GM18520 (cell line): ENCODE results near the gene SUSD3.

Source experiments
- ATAC-seq: cut with Tn5 transposase; IDR thresholded peaks from one replicate; pipeline ENCODE4 v1.9.1; 2021; ENCODE audit not compliant: unreplicated experiment

SUSD3 gene

DNA sequence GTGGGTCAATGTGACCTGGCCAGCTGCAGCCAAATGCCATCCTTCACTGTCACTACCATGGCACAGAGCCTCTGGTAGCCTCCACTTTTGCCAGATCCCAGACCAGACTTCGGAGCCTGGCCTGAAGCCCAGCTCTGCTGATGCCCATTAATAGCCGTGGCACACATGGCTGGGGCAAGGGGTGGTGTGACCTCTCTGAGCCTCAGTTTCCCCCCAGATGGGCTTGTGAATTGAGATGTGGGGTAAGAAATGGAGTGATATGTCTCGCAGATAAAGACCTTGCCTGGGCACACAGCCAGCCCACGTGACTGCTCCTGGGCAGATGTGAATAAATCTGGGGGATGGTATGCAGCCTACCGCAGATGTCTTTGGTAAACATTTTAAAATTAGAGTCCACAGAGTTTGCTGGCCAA is 13.9 kb downstream of the SUSD3 start:
- no peak for ATAC-seq

DNA sequence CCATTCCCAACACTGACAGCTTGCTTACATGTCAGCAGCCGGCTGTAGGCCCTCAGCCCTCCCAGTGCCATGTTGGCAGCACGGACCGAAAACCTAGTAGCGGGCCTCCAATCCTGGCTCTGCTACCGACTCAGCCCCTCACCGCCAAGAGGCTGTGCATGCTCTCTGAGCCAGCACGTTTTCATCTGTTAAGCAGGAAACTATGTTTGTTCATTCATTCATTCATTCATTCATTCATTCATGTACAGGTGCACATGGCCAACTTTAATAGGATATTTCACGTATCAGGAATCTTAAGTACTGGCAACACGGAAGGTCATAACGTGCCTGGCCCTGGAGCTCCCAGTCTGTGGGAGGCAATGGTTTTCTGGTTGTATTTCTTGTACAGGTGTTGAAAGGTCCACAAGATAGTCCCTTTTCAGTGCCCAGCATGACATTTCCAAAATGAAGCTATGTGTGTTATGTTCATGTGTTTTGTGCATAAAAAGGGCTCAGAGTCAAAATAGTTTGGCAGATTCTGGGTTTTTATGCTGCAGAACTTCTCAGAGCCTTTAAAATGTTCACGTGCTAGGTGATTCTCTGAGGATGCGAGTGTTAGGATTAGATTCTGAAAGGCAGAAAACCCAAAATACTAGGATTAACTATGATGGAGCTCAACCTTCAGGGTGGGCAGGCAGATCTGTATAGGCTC is 17.7 kb downstream of the SUSD3 start:
- no peak for ATAC-seq

DNA sequence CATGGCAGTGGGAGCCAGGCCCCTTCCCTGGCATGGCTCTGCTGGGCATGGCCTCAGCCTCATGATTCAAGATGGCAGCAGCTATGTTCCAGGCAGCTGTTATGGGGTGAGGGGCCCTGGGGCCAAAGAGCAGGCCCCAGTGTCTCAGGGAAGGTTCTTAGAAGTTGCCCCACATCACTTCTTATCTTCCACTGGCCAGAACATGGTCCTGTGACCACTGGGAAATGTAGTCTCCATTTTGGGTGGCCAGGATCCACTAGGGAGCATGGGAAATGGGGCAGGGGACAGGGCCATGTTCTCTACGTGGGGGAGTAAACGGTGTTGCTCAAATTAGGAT is 18.3 kb downstream of the SUSD3 start:
- ATAC-seq = no peak

DNA sequence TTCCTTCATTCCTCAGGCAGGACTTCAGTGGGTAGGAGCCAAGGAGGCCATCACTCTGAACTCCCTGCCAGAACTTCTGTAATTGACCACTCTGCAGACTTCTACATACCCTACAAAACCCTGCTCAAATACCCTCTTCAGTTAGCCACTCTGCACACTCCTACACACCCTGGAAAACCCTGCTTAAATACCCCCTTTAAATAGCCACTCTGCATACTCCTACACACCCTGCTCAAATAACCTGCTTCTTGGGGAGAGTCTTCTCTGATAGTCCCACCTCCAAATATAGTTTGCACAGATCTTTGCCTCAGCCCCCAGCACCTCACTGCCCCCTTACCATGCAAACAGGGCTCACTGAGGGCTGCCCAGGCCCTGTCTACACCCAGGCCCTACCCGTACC is 18.9 kb downstream of the SUSD3 start:
- ATAC-seq = no peak

DNA sequence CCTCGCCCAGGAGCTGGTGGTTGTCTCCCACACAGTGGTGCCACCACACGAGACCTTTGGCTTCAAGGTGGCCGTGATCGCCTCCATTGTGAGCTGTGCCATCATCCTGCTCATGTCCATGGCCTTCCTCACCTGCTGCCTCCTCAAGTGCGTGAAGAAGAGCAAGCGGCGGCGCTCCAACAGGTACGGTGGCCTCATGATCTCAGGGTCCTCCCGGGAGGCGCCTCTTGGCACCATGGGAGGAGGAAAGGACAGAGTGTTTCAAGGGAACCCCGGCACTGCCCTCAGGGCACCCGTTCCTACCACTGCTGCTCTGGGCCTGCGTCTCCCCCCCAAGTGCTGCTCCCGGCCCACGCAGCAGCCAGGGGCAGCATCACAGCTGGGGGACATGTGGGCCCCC is 19.3 kb downstream of the SUSD3 start:
- ATAC-seq = no peak

DNA sequence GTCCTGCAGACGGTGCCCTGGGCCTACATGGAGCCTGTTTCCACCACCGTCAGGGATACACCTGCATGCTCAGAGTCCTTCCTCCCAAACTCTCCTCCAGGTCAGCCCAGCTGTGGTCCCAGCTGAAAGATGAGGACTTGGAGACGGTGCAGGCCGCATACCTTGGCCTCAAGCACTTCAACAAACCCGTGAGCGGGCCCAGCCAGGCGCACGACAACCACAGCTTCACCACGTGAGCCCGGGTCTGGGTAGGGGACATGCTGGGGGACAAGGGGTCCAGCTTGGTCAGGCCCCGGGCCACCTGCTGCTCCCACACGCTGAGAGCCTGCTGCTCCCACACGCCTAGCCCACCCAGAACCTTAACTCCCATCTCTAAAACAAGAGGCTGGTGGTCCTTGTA is 20.9 kb downstream of the SUSD3 start:
- ATAC-seq = no peak

DNA sequence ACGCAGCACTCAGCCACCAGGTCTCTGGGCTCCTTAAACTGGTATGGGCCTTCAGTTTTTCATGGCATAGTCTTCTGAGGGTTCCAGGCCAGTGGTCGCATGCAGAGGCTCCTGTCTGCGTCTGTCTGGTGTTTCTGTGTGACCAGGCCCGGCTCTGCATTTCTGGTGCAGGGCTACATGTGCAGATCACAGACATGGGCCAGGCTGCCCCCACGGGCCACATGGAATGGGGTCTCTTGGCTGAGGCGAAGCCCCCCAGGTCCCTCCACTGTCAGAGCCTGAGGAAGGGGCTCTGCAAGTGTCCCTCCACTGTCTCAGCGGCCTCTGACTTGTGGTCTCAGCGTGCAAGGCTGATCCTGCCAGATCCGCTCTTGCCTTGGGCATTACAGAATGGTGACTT is 21.9 kb downstream of the SUSD3 start:
- no peak for ATAC-seq

DNA sequence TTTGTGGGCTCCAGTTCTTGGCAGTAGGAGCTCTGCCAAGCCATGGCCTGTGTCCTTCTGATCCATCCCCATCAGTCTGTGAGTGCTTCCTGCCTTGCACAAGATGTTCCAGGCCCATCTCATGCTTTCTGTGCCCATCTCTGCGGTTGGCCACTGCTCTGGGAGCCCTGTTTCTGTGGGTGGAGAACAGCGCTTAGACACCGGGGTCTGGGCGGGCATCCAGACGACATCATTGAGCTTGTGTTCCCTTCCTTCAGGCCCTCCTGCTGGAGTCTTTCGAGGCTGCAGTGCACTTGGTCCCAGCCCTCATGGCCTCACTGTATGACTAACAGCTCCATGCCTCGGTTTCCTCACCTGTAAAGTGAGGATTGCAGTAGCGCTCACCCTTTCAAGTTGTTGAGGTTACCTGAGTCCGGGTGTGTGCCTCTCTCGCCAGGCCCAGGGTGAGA is 22.6 kb downstream of the SUSD3 start:
- no peak for ATAC-seq

DNA sequence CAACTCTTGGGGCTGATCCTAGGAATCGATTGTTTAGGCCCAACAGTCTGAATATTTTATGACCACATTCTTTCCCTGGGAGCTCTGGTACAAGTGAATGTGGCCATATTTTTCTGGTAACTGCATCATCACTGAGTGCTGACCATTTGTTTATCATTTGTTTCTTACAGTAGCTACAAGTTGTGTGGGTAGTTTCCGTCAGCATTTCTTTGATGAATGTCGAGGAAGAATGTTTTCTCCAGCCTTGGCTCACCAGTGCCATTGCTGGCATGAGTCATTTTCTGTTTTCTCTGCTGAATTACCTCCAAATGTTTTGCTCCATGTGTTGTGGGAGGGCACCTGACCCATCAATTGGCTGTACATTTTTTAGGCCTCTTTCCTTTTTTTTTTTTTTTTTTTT is 23.4 kb downstream of the SUSD3 start:
- no peak for ATAC-seq

DNA sequence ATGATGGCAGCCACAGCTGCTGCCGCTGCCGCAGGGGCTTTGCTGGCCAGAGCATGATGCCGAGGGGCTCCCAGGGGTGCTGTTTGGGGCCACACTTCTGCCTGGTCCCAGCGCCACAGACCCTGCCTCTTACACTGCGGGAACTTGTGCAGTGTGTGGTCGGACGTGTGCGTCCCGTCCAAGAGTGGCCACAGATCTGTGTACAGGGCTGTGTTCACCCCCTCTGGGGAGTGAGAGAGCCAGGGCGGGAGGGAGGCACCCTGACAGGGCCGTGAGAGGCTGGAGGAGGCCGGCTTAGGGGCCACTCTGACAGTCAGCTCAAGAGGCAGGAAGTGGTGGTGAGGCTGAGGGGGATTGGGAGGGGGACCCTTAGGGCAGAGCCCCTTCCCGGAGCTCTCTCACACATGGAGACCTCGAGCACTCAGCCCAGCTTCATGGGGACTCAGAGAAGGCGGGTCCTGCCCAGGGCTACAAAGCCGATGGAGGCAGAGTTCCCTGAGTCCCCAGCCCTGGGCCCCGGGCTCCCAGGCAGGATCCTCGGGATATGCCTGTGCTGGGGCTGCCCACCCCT is 24.4 kb downstream of the SUSD3 start:
- no peak for ATAC-seq

DNA sequence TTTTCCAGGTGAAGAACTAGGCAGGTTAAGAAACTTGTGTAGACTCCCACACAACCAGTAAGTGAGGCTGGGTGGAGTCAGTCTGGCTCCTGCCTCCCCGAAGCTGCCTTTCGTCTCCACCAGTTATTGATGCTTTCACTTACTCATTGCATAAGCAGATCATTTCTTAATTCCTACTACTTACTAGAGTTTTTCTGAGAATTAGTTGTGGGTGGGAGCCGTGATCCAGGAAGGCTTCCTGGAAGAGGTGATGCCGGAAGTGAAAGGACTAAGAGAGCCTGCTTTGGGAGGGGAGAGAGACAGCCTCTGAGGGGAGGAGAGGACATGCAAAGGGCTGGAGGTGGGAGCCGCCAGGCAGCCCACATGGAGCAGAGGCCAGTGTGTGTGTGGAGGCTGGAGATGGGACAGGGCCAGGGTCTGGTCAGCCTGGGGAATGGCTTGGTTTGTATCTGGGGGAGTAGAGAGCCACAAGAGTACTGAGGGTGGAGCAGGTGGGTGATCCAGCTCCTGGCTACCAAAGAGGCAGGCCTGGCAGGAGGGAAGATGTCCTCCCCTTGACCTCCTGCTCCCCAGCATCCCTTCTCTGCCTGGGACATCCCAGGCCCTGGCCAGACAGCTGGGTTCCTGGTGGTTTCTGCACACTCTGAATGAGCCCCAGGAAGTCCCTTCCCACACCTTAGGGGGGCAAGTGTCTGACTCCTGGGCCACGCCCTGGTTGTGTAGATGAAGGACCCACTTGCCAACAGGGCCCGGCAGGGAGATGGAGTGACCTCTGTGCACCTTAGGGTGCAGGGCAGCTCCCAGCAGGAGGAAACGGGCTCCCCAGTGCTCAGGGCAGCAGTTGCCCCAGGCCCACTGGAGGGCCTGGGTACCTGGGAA is 25.3 kb downstream of the SUSD3 start:
- no peak for ATAC-seq

DNA sequence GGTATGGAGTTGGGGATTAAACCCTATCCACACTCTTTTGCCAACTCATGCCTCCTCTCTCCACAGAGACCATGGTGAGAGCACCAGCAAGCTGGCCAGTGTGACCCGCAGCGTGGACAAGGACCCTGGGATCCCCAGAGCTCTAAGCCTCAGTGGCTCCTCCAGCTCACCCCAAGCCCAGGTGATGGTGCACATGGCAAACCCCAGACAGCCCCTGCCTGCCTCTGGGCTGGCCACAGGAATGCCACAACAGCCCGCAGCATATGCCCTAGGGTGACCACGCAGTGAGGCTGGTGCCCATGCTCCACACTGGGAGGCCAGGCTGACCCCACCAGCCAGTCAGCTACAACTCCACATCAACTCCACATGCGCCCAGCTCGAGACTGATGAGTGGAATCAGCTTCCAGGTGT is 26.0 kb downstream of the SUSD3 start:
- ATAC-seq = no peak

DNA sequence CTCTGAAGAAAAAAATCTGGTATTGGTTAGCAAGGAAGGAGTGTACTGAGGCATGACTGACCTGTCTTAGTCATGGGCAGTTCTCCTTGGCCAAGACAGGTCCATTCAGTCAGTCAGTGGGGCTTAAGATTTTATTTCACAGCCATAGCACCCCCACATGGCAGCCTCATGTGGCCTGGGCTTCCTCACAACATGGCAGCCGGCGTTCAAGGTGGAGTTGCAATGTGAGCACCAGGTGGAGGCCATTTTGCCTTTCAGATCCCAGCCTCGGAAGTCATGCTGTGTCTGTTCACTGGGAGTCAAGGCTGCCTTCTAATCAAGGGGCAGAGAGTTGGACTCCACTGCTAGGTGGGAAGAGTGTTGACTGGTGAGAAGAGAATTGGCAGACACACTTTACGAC is 27.2 kb downstream of the SUSD3 start:
- no peak for ATAC-seq

DNA sequence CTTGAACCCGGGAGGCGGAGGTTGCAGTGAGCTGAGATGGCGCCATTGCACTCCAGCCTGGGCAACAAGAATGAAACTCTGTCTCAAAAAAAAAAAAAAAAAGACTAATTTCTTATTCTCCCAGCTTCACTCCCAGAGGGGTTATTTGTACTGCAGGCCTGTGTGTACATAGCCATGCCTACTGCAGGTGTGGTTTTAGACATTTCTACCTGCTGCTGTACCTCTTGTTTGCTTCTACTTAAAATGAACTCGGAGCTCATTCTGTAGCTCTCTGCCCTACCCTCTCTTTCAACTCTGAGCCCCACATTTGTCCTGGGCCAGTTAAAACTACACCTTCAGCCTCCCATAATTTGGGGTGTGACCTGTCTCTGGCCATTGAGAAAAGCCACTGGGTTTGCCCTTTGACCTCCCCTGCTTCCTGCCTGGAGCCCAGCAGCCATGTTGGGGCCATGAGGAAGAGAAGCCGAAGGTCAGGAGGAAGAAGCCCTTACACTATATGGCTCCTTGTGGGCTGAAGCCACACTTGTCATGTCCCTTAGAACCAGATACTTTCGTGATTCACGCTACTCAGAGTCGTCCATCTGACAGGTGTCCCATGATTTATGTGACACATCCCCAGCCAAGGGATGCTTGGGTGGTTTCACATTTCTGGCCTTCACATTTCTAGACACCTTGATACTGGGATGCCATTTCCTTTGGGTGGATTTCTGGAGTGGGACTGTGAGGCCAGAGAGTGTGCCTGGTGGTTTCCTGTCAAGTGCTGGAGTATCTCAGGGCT is 28.1 kb downstream of the SUSD3 start:
- no peak for ATAC-seq

DNA sequence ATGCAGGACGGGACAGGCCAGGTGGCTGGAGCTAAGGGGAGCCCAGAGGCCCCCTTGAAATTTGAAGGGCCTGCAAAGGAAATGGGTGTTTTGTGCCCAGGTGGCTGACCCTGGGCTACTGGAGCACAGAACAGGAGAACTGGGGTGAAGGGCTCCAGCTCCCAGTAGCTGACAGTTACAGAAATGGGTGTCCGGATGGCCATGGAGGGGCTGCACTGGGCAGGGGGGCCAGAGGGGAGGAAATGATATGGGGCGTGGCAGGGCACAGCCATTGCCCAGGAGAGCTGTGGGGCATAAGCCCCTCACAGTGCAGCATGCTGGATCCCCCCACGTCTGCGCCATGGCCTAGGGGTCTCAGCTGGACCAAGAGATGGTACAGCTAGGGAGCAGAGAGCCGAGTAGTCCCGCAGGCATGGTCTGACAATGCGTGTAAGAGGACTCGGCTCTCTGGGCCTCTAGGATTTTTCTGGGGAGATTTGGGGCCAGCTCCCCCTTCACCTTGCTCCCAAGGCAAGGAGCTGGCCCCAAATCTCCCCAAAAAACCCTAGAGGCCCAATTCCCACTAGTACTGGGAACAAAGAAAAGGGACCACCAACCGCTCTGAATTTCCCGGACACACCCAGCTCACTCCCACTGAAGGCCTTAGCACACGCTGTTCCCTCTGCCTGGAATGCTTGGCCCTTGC is 29.6 kb downstream of the SUSD3 start:
- no peak for ATAC-seq

DNA sequence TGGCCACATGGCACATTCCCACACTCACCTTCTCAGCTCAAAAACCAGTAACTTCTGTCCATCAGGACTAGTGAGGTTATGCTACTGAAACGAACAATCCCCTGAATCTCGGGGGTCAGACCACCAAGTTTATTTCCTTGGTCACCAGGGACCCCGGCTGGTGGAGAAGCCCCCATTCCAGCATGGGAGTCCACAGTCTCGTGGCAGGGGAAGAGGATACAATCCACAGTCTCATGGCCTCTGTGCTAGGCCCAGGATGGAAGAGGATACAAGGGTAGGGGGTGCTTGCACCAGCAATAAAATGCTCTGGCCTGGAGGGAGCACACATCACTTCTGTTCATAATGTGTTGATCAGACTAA is 30.1 kb downstream of the SUSD3 start:
- no peak for ATAC-seq

DNA sequence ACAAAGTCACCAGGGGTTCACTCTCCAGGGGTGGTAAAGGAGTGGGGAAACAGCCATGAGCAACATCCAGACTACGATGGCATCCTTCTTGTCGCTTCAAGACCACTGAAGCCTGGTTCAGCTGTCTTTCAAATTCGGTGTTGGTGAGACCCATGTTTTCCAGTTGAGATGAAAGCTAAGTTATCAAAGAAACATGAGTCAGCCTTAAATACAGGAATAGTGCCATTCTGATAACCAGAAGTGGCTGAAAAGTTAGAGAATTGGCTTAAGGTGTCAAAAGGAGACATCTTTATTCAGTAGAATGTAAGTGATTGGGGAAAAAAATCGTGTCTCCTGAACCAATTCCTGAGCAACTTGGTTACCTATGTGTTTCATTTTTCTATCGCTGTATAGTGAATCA is 30.5 kb downstream of the SUSD3 start:
- ATAC-seq = no peak

DNA sequence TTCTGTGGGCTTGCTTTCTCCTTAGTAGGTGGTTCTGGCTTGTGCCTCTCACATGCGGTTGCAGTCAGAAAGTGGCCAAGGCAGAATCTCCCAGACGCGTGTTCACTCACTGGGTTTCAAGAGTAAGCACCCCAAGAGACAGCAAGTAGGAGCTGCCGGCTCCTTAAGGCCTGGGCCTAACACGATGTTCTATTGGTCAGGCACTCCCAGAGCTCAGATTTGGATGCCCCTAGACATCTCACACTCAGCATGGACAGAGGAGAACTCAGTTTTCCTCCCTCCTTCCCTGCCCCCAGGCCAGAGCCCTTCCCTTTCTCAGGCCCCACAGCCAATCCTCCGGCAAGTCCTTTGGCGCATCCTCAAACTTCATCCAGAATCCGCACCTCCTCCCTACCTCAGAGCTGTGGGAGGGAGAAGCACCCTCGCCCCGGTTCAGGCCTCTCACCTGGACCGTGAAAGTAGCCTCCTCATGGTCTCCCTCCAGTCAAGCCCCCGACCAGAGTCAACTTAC is 31.0 kb downstream of the SUSD3 start:
- no peak for ATAC-seq

DNA sequence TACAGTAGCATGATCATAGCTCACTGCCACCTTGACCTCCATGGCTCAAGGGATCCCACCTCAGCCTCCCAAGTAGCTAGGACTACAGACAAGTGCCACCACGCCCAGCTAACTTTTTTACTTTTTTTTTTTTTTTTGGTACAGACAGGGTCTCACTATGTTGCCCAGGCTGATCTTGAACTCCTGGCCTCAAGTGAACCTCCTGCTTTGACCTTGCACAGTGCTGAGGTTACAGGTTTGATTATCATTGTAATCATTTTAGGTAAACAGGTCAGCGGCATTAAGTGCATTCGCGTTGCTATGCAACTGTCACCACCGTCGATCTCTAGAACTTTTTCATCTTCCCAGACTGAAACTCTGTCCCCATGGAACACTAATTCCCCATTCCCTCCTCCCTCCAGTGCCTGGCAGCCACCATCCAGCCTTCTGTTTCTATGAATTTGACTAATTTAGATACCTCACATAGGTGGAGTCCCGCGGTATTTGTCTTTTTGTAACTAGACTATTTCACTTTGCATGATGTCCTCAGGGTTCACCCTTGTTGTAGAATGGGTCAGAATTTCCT is 31.7 kb downstream of the SUSD3 start:
- no peak for ATAC-seq

DNA sequence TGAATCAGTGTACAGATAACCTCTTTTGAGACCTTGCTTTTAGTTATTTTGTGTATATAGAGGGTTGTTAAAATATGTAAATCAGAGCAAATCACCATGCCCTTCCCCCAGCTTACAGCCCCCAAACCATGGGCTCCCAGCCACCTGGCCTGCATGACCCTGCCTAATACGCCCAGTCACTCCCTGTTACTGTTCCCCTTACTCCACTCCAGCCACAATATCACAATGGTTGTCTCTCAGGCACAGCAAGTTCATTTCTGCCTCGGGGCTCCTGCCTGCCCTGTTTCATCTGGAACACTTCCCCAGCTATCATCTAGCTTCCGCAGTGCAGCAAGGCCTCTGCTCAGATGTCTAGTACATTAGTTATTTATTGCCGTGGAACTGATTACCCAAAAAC is 32.6 kb downstream of the SUSD3 start:
- ATAC-seq = no peak
